GM13976 (cell line): ENCODE results near the gene LMF2.

ENCODE experiments used
- DNase-seq: peaks from one replicate; pipeline ENCODE4 v3.0.0; 2012; ENCODE audit warnings: low spot score
- in situ Hi-C: fragments of 300-500 bp; cut with MboI; formaldehyde crosslinking; loops from one replicate; pipeline ENCODE4 v1.12.0; 2022; ENCODE audit warnings: low sequenced_read_pairs, mixed read lengths, inconsistent platforms; ENCODE audit not compliant: unreplicated experiment
- TF ChIP-seq, protein P1 (sequence below): IDR thresholded peaks from 2 replicates; pipeline ENCODE4 v1.5.1; 2012; ENCODE audit warnings: borderline replicate concordance, mild to moderate bottlenecking; ENCODE audit not compliant: insufficient read depth; ENCODE audit errors: extremely low read depth, missing control alignments, control extremely low read depth

LMF2 gene, protein sequence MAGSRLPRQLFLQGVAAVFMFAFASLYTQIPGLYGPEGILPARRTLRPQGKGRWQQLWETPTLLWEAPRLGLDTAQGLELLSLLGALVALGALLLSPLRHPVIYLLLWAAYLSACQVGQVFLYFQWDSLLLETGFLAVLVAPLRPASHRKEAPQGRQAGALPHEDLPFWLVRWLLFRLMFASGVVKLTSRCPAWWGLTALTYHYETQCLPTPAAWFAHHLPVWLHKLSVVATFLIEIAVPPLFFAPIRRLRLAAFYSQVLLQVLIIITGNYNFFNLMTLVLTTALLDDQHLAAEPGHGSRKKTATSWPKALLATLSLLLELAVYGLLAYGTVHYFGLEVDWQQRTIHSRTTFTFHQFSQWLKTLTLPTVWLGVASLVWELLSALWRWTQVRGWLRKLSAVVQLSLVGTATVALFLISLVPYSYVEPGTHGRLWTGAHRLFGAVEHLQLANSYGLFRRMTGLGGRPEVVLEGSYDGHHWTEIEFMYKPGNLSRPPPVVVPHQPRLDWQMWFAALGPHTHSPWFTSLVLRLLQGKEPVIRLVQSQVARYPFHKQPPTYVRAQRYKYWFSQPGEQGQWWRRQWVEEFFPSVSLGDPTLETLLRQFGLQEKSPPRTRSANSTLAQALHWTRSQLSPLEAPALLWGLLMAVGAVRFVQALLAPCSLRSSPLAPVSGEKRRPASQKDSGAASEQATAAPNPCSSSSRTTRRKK

DNA sequence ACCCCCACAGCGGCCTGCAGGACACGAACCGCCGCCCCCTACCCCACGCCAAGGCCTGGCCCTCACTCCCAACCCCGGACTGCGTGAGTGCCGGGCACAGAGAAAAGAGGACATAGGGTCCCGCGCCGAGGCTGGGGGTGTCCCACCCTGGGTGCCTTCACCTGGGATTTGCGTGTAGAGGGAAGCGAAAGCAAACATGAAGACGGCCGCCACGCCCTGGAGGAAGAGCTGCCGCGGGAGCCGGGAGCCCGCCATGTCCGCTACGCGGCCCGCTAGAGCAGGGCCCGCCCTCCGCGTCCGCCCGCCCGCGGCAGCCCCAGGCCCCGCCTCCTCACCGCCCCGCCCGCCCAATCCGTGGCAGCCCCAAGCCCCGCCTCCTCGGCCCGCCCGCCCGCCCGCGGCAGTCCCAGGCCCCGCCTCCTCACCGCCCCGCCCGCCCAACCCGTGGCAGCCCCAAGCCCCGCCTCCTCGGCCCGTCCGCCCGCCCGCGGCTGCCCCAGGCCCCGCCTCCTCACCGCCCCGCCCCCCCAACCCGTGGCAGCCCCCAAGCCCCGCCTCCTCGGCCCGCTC, at the start of gene LMF2:
Gene LMF2, minus strand, starts transcription at position 282 of the 570 bp plus-strand sequence. Its CDS starts 27 bp downstream, at position 255.
- peak; percentile 98 for DNase-seq
- in situ Hi-C loops = no loop called here
- TF ChIP-seq, protein P1, sequence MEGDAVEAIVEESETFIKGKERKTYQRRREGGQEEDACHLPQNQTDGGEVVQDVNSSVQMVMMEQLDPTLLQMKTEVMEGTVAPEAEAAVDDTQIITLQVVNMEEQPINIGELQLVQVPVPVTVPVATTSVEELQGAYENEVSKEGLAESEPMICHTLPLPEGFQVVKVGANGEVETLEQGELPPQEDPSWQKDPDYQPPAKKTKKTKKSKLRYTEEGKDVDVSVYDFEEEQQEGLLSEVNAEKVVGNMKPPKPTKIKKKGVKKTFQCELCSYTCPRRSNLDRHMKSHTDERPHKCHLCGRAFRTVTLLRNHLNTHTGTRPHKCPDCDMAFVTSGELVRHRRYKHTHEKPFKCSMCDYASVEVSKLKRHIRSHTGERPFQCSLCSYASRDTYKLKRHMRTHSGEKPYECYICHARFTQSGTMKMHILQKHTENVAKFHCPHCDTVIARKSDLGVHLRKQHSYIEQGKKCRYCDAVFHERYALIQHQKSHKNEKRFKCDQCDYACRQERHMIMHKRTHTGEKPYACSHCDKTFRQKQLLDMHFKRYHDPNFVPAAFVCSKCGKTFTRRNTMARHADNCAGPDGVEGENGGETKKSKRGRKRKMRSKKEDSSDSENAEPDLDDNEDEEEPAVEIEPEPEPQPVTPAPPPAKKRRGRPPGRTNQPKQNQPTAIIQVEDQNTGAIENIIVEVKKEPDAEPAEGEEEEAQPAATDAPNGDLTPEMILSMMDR = no peak

DNA sequence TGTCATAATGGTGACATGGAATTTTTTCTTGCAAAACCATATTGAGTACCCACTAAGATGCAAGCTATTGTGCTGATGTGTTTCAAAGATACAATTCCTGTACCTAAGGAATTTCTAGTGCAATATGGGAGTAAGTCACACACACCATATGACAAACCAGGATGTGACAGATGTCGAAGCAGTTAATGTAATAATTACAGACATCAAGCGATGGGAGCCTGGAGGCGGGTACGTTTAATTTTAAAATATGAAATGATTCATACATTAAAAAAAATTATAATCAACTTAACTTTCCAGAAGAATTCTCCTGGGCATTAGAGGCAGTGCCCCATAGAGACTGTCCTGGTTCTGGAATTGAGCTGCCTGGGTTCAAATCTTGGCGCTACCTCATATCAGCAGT, 49.2 kb upstream of the LMF2 start:
- no peak for DNase-seq
- TF ChIP-seq, protein P1 = no peak
- in situ Hi-C loops = no loop called here

DNA sequence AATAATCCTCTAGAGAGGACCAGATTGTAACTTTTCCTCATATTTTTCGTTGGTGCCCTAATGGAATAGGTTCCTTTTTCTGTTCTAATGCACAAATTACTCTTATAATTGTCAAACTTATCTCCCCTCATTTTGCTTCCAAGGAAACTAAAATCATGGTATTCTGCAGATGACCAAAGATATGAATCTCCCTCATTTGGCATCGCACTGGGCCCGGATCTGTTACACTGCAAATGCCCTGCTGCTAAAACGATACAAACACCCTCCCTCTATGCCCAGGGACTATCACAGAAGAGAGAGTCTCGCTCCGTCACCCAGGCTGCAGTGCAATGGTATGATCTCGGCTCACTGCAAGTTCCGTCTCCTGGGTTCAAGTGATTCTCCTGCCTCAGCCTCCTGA, 45.8 kb upstream of the LMF2 start:
- TF ChIP-seq, protein P1 = no peak
- in situ Hi-C loops = no loop called here

DNA sequence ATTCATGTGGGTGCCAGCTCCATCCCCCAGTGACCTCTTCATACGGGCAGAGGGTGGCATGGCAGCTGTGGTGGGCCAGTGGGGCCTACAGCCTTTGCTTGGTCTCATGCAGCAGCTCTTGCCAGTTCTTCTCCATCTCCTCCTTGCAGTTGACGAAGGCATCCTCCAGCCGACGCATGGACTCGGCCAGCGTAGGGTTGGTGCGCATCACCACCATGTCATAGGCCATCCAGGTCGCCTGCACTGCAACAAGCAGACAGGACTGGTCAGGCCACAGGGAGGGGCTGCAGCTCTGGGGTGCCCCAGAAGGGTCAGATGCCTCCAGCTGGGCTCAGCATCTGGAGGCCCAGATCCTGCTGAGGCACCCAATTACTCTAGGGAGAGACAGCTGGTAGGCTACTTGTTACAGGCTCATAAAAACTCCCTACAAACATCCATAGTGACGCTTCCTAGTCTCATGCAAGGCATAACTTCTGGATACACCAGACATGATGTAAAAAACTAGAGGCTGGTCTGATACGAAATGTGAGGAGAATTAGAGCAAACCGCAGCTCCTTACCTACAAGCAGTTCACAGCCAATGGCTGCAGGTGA, 43.8 kb upstream of the LMF2 start:
- in situ Hi-C loops = no loop called here
- TF ChIP-seq, protein P1 = no peak
- DNase-seq = no peak

More for the DNA sequence above, 45.8 kb upstream of the LMF2 start:
- no peak for DNase-seq

DNA sequence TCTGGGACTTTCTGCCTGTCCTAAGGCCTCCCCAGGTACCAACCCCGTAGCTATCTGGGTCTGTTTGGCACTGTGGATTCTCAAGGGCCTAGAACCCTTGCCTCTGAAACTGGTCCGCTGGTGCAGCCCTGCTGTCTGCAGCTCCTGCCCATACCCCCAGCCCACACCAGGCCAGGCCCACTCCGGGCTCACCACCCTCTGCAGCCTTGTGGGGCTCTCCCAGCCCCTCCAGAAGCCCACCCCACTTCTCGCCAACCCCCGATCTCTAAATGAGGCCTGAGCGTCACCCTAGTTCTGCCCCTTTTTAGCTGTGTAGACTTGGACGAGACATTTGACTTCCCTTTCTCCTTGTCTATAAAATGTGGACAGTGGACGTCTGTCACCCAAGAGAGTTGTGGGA, 42.9 kb upstream of the LMF2 start:
- in situ Hi-C loops = no loop called here
- TF ChIP-seq, protein P1 = no peak
- DNase-seq = no peak
